ENCODE results near the gene MMP26.

Gene MMP26

DNA sequence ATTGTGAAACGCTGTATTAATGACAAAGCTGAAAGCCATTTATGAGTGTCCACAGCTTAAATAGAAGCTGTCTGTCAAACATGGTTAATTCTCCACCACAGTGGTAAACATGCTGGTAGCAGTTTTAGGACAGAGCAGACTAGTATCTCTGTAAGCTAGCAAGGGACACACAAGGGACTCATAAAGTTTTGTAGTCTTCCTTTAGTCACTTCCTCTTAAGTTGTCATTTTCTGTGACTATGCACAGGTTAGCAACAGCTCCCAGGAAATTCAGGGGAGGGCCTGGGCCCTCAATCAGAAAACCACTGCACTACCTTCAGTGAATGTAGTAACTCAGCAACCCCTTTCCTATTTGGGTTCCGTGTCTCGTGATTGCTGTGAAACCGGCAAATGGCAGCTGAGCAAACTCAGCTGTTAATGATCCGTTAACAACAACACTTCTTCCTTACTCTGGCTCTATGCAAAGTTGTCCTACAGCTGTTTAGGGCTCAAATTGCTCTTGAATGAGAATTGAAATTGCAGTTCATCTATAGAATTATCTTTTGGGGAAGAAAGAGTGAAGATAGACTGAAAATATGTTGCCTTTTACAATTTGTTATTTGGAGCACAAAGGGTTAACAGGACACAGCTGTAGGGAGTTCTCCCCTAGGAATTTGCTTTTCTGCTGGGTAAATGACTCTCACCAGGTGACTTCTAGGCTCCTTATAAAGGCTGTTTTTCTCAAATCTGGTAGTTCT lies at the start of gene MMP26:
MMP26 (plus strand) TSS at position 731 of the 736 bp plus-strand sequence.
- Histone ChIP-seq H3K27ac (ENCODE audit: low read length) (peak within 1 kb of the TSS; percentile 52), H3K79me2 (ENCODE audit: low read length) (no peaks in the 10 kb centered on the region), H3K36me3 (replicated peaks; ENCODE audit: low read depth, low read length) (no peaks in the 10 kb centered on the region), H4K20me1 (ENCODE audit: insufficient read depth, low read length) (no peaks in the 10 kb centered on the region), H3K9ac (ENCODE audit: low read length) (no peak within 1 kb of the TSS; the same call in 1 of the 2 replicates), H3K9me3 (ENCODE audit: insufficient read depth, low read length) (no peaks in the 10 kb centered on the region), H3K4me1 (ENCODE audit: low read length) (peaks cover 27% of the 10 kb centered on the region), H2AFZ (ENCODE audit: low read depth, low read length) (peak within 1 kb of the TSS; percentile 84), H3K27me3 (ENCODE audit: low read depth, low read length) (no peaks in the 10 kb centered on the region), H3K4me3 (ENCODE audit: low read length) (0 out of 2 replicates have a peak within 1 kb of the TSS, but pooled peaks have one; percentile 2), H3K4me2 (ENCODE audit: low read length) (peak within 1 kb of the TSS; percentile 53)
- no peak for TF ChIP-seq EZH2phosphoT487 (IDR thresholded peaks at IDR 0.05; ENCODE audit: low read depth)
- TF ChIP-seq, protein P1, sequence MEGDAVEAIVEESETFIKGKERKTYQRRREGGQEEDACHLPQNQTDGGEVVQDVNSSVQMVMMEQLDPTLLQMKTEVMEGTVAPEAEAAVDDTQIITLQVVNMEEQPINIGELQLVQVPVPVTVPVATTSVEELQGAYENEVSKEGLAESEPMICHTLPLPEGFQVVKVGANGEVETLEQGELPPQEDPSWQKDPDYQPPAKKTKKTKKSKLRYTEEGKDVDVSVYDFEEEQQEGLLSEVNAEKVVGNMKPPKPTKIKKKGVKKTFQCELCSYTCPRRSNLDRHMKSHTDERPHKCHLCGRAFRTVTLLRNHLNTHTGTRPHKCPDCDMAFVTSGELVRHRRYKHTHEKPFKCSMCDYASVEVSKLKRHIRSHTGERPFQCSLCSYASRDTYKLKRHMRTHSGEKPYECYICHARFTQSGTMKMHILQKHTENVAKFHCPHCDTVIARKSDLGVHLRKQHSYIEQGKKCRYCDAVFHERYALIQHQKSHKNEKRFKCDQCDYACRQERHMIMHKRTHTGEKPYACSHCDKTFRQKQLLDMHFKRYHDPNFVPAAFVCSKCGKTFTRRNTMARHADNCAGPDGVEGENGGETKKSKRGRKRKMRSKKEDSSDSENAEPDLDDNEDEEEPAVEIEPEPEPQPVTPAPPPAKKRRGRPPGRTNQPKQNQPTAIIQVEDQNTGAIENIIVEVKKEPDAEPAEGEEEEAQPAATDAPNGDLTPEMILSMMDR (IDR thresholded peaks at IDR 0.05; ENCODE audit: low read depth, low read length) = no peak

DNA sequence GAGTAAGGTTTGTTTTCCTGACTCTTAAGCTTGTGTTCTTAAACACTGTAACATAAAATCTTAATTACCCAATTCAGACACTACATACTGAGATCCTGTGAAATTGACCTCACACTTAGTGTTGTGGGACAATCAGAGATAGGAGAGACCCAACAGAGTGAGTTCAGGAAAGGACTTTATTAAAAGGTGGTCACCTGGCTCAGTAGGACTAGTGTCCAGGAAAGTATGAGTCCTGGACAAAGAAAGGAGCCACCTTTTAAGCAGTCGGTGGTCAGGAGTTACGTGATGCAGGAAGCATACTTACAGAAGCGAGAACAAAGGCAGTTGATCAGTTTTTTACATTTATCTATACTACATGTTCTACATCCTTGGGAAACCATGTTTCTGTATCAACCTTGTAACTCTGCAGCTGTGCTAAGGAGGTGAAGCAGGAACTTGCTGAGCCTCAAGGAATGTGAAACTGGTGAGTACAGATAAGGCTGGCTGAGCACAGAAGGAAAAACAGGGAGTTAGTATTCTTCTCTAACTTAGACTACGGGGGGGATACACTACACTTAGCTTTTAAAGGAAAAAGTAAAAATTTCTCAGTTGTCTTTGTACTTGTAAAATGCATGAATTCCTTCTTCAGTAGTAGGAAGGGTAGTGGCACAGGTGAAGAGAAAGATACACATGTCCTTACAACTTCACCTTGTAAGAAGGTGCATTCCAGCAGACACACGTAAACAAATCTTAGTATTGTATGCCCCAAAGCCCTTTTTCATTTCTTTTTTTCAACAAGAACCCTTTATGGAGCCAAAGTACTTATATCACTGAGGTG lies 45.7 kb upstream of the MMP26 start:
- no peaks in the 10 kb centered on the region for H4K20me1 ChIP-seq (ENCODE audit: insufficient read depth, low read length)
- TF ChIP-seq, protein P1 (IDR thresholded peaks at IDR 0.05; ENCODE audit: low read depth, low read length) = no peak
- TF ChIP-seq EZH2phosphoT487 (IDR thresholded peaks at IDR 0.05; ENCODE audit: low read depth) = no peak
- no peaks in the 10 kb centered on the region for H3K27me3 ChIP-seq (ENCODE audit: low read depth, low read length)
- H2AFZ ChIP-seq (ENCODE audit: low read depth, low read length) = no peak overlapping the region
- H3K4me3 ChIP-seq (ENCODE audit: low read length) = no peak overlapping the region
- H3K27ac ChIP-seq (ENCODE audit: low read length) = no peak overlapping the region
- H3K9me3 ChIP-seq (ENCODE audit: insufficient read depth, low read length) = no peaks in the 10 kb centered on the region
- H3K36me3 ChIP-seq (replicated peaks; ENCODE audit: low read depth, low read length) = no peaks in the 10 kb centered on the region
- no peaks in the 10 kb centered on the region for H3K79me2 ChIP-seq (ENCODE audit: low read length)
- H3K4me2 ChIP-seq (ENCODE audit: low read length) = no peak overlapping the region
- H3K9ac ChIP-seq (ENCODE audit: low read length) = no peak overlapping the region
- H3K4me1 ChIP-seq (ENCODE audit: low read length) = 0 out of 2 replicates have a peak, but pooled peaks cover 2% of the 10 kb centered on the region

DNA sequence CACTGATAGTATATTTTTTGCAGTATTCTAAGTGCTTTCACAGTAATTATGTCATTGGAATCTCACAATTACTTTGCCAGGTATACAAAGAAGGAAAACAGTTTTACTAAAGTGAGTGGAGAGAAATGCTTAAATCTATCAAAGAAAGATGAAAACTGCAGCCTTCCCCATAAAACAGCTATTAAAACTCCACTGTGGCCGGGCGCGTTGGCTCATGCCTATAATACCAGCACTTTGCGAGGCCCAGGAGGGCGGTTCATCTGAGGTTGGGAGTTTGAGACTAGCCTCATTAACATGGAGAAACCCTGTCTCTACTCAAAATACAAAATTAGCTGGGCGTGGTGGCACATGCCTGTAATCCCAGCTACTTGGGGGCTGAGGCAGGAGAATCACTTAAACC lies 41.7 kb upstream of the MMP26 start:
- Histone ChIP-seq H3K4me3 (ENCODE audit: low read length) (no peak overlapping the region), H3K9me3 (ENCODE audit: insufficient read depth, low read length) (no peaks in the 10 kb centered on the region), H2AFZ (ENCODE audit: low read depth, low read length) (no peak overlapping the region), H3K27me3 (ENCODE audit: low read depth, low read length) (no peaks in the 10 kb centered on the region), H3K79me2 (ENCODE audit: low read length) (no peaks in the 10 kb centered on the region), H3K9ac (ENCODE audit: low read length) (no peak overlapping the region), H3K36me3 (replicated peaks; ENCODE audit: low read depth, low read length) (no peaks in the 10 kb centered on the region), H3K27ac (ENCODE audit: low read length) (no peak overlapping the region), H3K4me1 (ENCODE audit: low read length) (no peaks in the 10 kb centered on the region), H3K4me2 (ENCODE audit: low read length) (no peak overlapping the region), H4K20me1 (ENCODE audit: insufficient read depth, low read length) (no peaks in the 10 kb centered on the region)
- TF ChIP-seq, protein P1 (IDR thresholded peaks at IDR 0.05; ENCODE audit: low read depth, low read length) = no peak
- no peak for TF ChIP-seq EZH2phosphoT487 (IDR thresholded peaks at IDR 0.05; ENCODE audit: low read depth)

DNA sequence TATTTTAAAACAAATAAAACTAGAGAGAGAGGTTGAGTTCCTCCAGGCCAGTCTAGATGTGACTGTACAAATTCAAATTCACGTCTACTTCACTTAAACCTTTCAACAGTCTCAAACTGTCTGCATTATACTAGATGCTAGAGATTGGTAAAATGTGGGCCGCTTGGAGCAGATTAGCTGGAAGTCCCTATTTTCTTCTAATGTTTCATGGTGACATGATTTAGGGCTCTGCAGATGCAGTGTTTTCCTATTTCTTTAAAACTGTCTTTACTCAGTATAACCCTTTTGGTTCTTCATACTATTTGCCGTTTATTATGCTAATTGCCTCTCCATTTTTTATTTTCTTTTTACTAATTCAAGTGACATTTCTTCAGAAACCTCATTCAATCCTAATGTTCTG lies 40.4 kb upstream of the MMP26 start:
- Histone ChIP-seq H3K79me2 (ENCODE audit: low read length) (no peaks in the 10 kb centered on the region), H3K4me1 (ENCODE audit: low read length) (no peaks in the 10 kb centered on the region), H3K9ac (ENCODE audit: low read length) (no peak overlapping the region), H3K9me3 (ENCODE audit: insufficient read depth, low read length) (no peaks in the 10 kb centered on the region), H3K27ac (ENCODE audit: low read length) (no peak overlapping the region), H2AFZ (ENCODE audit: low read depth, low read length) (no peak overlapping the region), H4K20me1 (ENCODE audit: insufficient read depth, low read length) (no peaks in the 10 kb centered on the region), H3K4me3 (ENCODE audit: low read length) (no peak overlapping the region), H3K4me2 (ENCODE audit: low read length) (no peak overlapping the region), H3K27me3 (ENCODE audit: low read depth, low read length) (no peaks in the 10 kb centered on the region), H3K36me3 (replicated peaks; ENCODE audit: low read depth, low read length) (no peaks in the 10 kb centered on the region)
- TF ChIP-seq EZH2phosphoT487 (IDR thresholded peaks at IDR 0.05; ENCODE audit: low read depth) = no peak
- TF ChIP-seq, protein P1 (IDR thresholded peaks at IDR 0.05; ENCODE audit: low read depth, low read length) = no peak
